Hepatocyte (in vitro differentiated cells): Measurements from ENCODE around the gene OR1F1. TPM values are rescaled to one million over a fixed set of nuclear protein-coding genes. Genes with fewer than 3 reads are reported as not detected.

Experiments used
- DNase-seq: peaks from one replicate; pipeline ENCODE4 v3.0.0-alpha.2; 2016; ENCODE audit warnings: low spot score
- H2AFZ ChIP-seq: fragments of 200-600 bp; sonication (generic); 2 replicates; pipeline ENCODE4 v1.6.0; 2016; ENCODE audit warnings: antibody characterized with exemption, mild to moderate bottlenecking
- H3K27ac ChIP-seq: fragments of 200-600 bp; sonication (generic); 2 replicates; pipeline ENCODE4 v1.5.1; 2016; ENCODE audit warnings: mild to moderate bottlenecking
- H3K27me3 ChIP-seq: fragments of 200-600 bp; sonication (generic); 2 replicates; pipeline ENCODE4 v1.6.1; 2016
- H3K36me3 ChIP-seq: fragments of 200-600 bp; sonication (generic); replicated peaks from 2 replicates; pipeline ENCODE4 v1.5.1; 2016; ENCODE audit warnings: low read depth; ENCODE audit not compliant: insufficient read depth
- H3K4me1 ChIP-seq: fragments of 200-600 bp; sonication (generic); 2 replicates; pipeline ENCODE4 v1.5.1; 2016; ENCODE audit warnings: mild to moderate bottlenecking, moderate library complexity; ENCODE audit not compliant: insufficient read depth
- H3K4me2 ChIP-seq: fragments of 200-600 bp; sonication (generic); 2 replicates; pipeline ENCODE4 v1.6.0; 2016
- H3K4me3 ChIP-seq: fragments of 200-600 bp; sonication (generic); 2 replicates; pipeline ENCODE4 v1.5.1; 2016; ENCODE audit warnings: mild to moderate bottlenecking
- H3K79me2 ChIP-seq: fragments of 200-600 bp; sonication (generic); 2 replicates; pipeline ENCODE4 v1.6.0; 2017; ENCODE audit warnings: mild to moderate bottlenecking
- H3K9me2 ChIP-seq: fragments of 200-600 bp; sonication (generic); replicated peaks from 2 replicates; pipeline ENCODE4 v1.6.0; 2017; ENCODE audit warnings: mild to moderate bottlenecking; ENCODE audit not compliant: insufficient read depth
- H3K9me3 ChIP-seq: fragments of 200-600 bp; sonication (generic); 2 replicates; pipeline ENCODE4 v1.5.1; 2016; ENCODE audit warnings: low read depth, mild to moderate bottlenecking
- H4K20me1 ChIP-seq: fragments of 200-600 bp; sonication (generic); 2 replicates; pipeline ENCODE4 v1.6.0; 2016; ENCODE audit warnings: mild to moderate bottlenecking; ENCODE audit not compliant: insufficient read depth, poor library complexity, severe bottlenecking
- CTCF ChIP-seq: fragments of 200-600 bp; sonication (generic); IDR thresholded peaks from 2 replicates; pipeline ENCODE4 v1.5.1; 2016; ENCODE audit warnings: antibody characterized with exemption, mild to moderate bottlenecking; ENCODE audit not compliant: poor library complexity
- EZH2 ChIP-seq: fragments of 200-600 bp; sonication (generic); IDR thresholded peaks from 2 replicates; pipeline ENCODE4 v1.6.1; 2016; ENCODE audit warnings: antibody characterized with exemption, mild to moderate bottlenecking, borderline replicate concordance
- EZH2phosphoT487 ChIP-seq: fragments of 200-600 bp; sonication (generic); IDR thresholded peaks from one replicate; pipeline ENCODE4 v1.6.1; 2018; ENCODE audit warnings: antibody characterized with exemption, mild to moderate bottlenecking, low read depth, moderate library complexity; ENCODE audit not compliant: unreplicated experiment, severe bottlenecking
- WGBS: methylation state at CpG from one replicate; pipeline ENCODE4 v1.1.6; 2016; ENCODE audit warnings: low lambda C conversion rate; ENCODE audit errors: missing lambda C conversion rate; 5-methylcytosine and 5-hydroxymethylcytosine counted together
- polyA plus RNA-seq: library from polyadenylated mRNA; unstranded; fragments of >200 nt; fragmentation: Nextera tagmentation; extraction: Ambion mirVana; gene quantifications from 2 replicates; pipeline ENCODE4 v1.2.1, GENCODE V29; 2016
- total RNA-seq: library from RNA; depleted of rRNA; stranded (reverse); fragments of >200 nt; gene quantifications from 2 replicates; pipeline ENCODE4 v1.2.3, GENCODE V29; 2014

Gene OR1F1
- total and polyA plus RNA-seq, 2 experiments from 2014 or later: not detected

DNA sequence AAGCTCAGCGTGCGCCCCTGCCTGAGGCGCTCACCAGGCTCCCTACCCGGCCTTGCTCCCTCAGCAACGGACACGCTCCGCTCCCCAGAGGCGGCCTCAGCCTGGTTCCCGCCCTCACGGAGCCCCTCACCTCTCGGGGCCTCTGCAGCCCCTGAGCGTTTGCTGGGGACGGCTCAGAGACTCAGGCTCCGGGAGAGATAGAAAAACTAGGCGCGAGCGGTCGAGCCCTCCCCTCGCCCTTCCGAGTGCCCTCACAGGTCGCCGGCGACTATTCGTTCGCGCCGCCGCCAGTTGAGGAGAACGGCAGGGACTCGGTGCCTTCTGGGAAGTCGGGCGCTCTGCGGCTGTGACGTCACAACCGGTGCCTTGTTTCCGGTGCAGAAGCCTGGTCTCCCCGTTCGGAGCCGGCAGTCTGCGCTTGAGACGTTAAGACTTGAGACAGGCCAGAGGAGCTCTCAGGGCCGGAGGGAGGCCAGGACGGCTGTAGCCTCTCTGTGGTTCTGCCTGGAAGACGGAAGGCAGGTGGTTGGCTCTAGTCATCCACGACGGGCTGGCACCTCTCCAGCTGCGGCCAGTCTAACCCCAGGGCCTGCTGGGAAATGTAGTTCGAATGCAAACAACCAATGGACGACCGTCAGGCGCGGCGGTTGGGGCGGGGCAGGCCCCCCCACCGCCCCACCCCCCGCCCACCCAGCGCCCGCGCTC is 47.0 kb downstream of the OR1F1 start, which contains the start of gene ZNF200:
Gene ZNF200, minus strand, starts transcription at position 302 of the 705 bp plus-strand sequence. CDS start 1,403 bp downstream, outside the sequence.
- Histone ChIP-seq H3K4me2 (peak within 1 kb of the TSS; percentile 96), H3K27me3 (no peaks in the 10 kb centered on the region), H3K9me3 (peaks cover 3% of the 10 kb centered on the region), H3K36me3 (peaks cover 19% of the 10 kb centered on the region), H3K79me2 (peaks cover 17% of the 10 kb centered on the region), H2AFZ (peak within 1 kb of the TSS; percentile 62), H4K20me1 (no peaks in the 10 kb centered on the region), H3K9me2 (no peaks in the 10 kb centered on the region), H3K4me1 (peaks cover 7% of the 10 kb centered on the region), H3K27ac (peak within 1 kb of the TSS; percentile 96), H3K4me3 (peak within 1 kb of the TSS; percentile 55)
- under 1% methylated on average over 47 of the region's 59 CpGs for WGBS
- DNase-seq: peak; percentile 97
- TF ChIP-seq EZH2phosphoT487: no peak
- TF ChIP-seq CTCF: no peak
- TF ChIP-seq EZH2: no peak

DNA sequence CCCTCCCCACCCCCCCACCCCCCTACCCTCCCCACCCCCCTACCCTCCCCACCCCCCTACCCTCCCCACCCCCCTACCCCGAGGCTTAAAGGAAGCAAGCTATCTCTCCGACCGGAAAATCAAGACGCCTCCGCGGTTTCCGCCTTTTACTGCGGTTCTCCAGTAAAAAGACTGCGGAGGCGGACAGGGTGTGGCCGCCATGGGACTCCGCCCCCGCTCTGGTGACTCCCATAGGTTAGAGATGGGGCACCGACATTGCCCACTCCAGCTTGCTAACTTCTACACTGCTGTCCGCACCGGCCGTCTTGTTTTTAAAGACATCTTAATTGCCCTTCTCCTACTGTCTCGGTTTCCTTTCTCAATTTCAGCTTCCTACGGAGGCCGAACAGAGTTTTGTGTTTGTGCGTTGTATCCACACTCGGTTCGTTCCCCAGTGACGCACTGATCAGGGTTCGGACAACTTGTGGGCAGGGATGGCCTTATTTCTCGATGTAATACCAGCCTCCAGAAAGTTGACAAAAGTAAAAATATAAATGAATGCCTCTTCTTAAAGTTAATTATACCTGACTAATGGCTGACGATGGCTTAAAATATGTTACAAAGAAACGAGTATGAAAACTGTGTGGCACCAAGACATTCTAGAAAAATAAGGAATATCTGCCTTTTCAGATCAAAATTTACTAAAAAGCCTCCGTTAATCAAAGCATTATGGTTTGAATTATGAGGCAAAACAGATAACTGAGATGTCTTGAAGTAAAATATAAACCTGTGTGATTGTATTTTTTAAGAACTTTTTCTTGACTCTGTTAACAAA is 48.1 kb downstream of the OR1F1 start:
- WGBS: 91% methylated on average over 22 of the region's 29 CpGs
- Histone ChIP-seq H3K4me2 (no peak overlapping the region), H3K4me3 (no peak overlapping the region), H2AFZ (no peak overlapping the region), H3K27ac (no peak overlapping the region), H3K79me2 (peaks cover 17% of the 10 kb centered on the region), H3K36me3 (peaks cover 12% of the 10 kb centered on the region), H3K4me1 (peaks cover 7% of the 10 kb centered on the region), H4K20me1 (no peaks in the 10 kb centered on the region), H3K27me3 (no peaks in the 10 kb centered on the region), H3K9me2 (no peaks in the 10 kb centered on the region), H3K9me3 (no peaks in the 10 kb centered on the region)
- peak; percentile 27 for DNase-seq
- TF ChIP-seq EZH2: no peak

- Histone ChIP-seq H2AFZ (no peak overlapping the region), H4K20me1 (no peaks in the 10 kb centered on the region), H3K9me2 (no peaks in the 10 kb centered on the region), H3K4me3 (no peak overlapping the region), H3K4me1 (no peaks in the 10 kb centered on the region), H3K79me2 (no peaks in the 10 kb centered on the region), H3K36me3 (no peaks in the 10 kb centered on the region), H3K4me2 (no peak overlapping the region), H3K27ac (no peak overlapping the region), H3K27me3 (no peaks in the 10 kb centered on the region), H3K9me3 (no peaks in the 10 kb centered on the region)
- no peak for DNase-seq
- TF ChIP-seq EZH2phosphoT487 (no peak), EZH2 (no peak), CTCF (no peak)
- 81% methylated on average over 5 of the region's 5 CpGs for WGBS
These were observed 53.8 kb downstream of the OR1F1 start for GRCh38 chr16:3241761-3242160.

- DNase-seq: no peak
- H3K27me3 ChIP-seq: no peaks in the 10 kb centered on the region
- no peaks in the 10 kb centered on the region for H3K4me1 ChIP-seq
- no peaks in the 10 kb centered on the region for H4K20me1 ChIP-seq
- H3K79me2 ChIP-seq: no peaks in the 10 kb centered on the region
- H3K9me3 ChIP-seq: no peaks in the 10 kb centered on the region
- TF ChIP-seq CTCF (no peak), EZH2phosphoT487 (no peak)
- no peak overlapping the region for H3K4me2 ChIP-seq
- H3K9me2 ChIP-seq: no peaks in the 10 kb centered on the region
- 86% methylated on average over 11 of the region's 11 CpGs for WGBS
- no peak overlapping the region for H3K4me3 ChIP-seq
- H3K36me3 ChIP-seq: no peaks in the 10 kb centered on the region
- H3K27ac ChIP-seq: no peak overlapping the region
- H2AFZ ChIP-seq: no peak overlapping the region
These were observed 54.7 kb downstream of the OR1F1 start for GRCh38 chr16:3242709-3243108.
